DMS53 treated with DMSO at 0.1 percent for 48 hours (cell line): Measurements from ENCODE around the gene GPR18.
"Not testable (repeated sequence)": the region's sequence is repeated elsewhere in the genome, so short reads cannot be mapped to it uniquely, and the experiment has no call there.

Experiments
- DNase-seq: peaks from one replicate; lab custom pipeline; 2025; ENCODE audit not compliant: unreplicated experiment; lab: John Stamatoyannopoulos, UW

GPR18 gene

GRCh38 chr13:99268822-99269221 is 10.6 kb upstream of the GPR18 start:
- no peak for DNase-seq

GRCh38 chr13:99267927-99268326 is 9.7 kb upstream of the GPR18 start:
- DNase-seq, result no peak

- DNase-seq, result no peak
Measured at GRCh38 chr13:99266827-99267226, 8.6 kb upstream of the GPR18 start.

GRCh38 chr13:99265821-99266426 is 7.7 kb upstream of the GPR18 start:
- no peak for DNase-seq

- DNase-seq, result no peak
Measured at GRCh38 chr13:99265162-99265800, 7.1 kb upstream of the GPR18 start.

- DNase-seq, result no peak
Measured at GRCh38 chr13:99264051-99264450, 5.9 kb upstream of the GPR18 start.

- DNase-seq, result no peak
Measured at GRCh38 chr13:99263126-99263785, 5.1 kb upstream of the GPR18 start.

- DNase-seq, result no peak
Measured at GRCh38 chr13:99261059-99261458, 2.9 kb upstream of the GPR18 start.

- DNase-seq, result no peak
Measured at GRCh38 chr13:99260216-99260615, 2.0 kb upstream of the GPR18 start.

GRCh38 chr13:99258946-99259345 is 767 bp upstream of the GPR18 start:
- DNase-seq, result no peak

GRCh38 chr13:99257291-99257690 is 888 bp downstream of the GPR18 start:
- no peak for DNase-seq

GRCh38 chr13:99256709-99257108 is 1.5 kb downstream of the GPR18 start:
- DNase-seq, result no peak

- DNase-seq, result no peak
Measured at GRCh38 chr13:99256283-99256682, 1.9 kb downstream of the GPR18 start.

- no peak for DNase-seq
Measured at GRCh38 chr13:99255271-99255670, 2.9 kb downstream of the GPR18 start.

- DNase-seq, result no peak
Measured at GRCh38 chr13:99254830-99255229, 3.3 kb downstream of the GPR18 start.

GRCh38 chr13:99251921-99252320 is 6.3 kb downstream of the GPR18 start:
- DNase-seq, result no peak

- DNase-seq, result no peak
Measured at GRCh38 chr13:99250982-99251825, 7.0 kb downstream of the GPR18 start.

GRCh38 chr13:99249606-99250005 is 8.6 kb downstream of the GPR18 start:
- not testable (repeated sequence) for DNase-seq

- not testable (repeated sequence) for DNase-seq
Measured at GRCh38 chr13:99249178-99249577, 9.0 kb downstream of the GPR18 start.

GRCh38 chr13:99246100-99246499 is 12.1 kb downstream of the GPR18 start:
- DNase-seq, result no peak

GRCh38 chr13:99237981-99238662 is 20.1 kb downstream of the GPR18 start:
- DNase-seq, result no peak
